Endothelial cell of umbilical vein (primary cell): Measurements from ENCODE around the gene OMA1.

Experiments used
- CTCF ChIP-seq, 2 donors: IDR thresholded peaks; 1 replicate in 1 of 2; 2 replicates in 1 of 2; pipeline ENCODE4 v1.5.1; 2011; ENCODE audit warnings: low read length in 2 of 2, mild to moderate bottlenecking in 2 of 2, moderate library complexity in 2 of 2, control low read depth in 1 of 2, inconsistent platforms in 1 of 2, low read depth in 1 of 2; ENCODE audit not compliant: insufficient read depth in 1 of 2; ENCODE audit errors: extremely low read depth in 1 of 2
- POLR2A ChIP-seq: IDR thresholded peaks from 2 replicates; pipeline ENCODE4 v1.6.1; 2012; ENCODE audit warnings: low read depth, mild to moderate bottlenecking, control low read depth, low read length

DNA sequence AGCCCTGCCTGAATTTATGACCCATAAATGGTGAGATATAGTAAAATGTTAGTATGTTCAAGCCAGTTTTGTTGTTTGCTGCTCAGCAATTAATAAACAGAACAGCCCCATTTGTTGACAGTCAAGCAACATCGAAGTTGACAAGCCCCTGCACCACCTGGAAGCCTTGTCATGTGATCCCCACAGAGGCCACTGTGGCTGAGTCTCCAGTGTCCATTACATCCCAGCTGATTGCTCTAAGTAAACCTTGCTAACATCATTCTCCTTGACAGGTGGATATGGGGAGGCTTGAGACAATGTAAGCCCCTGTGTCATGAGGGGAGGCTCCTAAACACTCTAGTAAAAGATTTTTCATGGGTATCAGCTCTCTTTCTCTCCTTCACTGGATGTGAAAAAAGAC is 48.0 kb upstream of the OMA1 start:
- no peak for TF ChIP-seq CTCF (IDR thresholded peaks at IDR 0.05; ENCODE audit: extremely low read depth in 1 of 2, insufficient read depth in 1 of 2, low read depth in 1 of 2, low read length in 2 of 2)
- no peak for TF ChIP-seq POLR2A
